OCI-M1 (cell line): ENCODE data around the gene ATP6V1G3.
"Not testable (repeated sequence)": the region's sequence is repeated elsewhere in the genome, so short reads cannot be mapped to it uniquely, and the experiment has no call there.

Experiments
- DNase-seq: peaks from one replicate; lab custom pipeline; 2025; lab: John Stamatoyannopoulos, UW

ATP6V1G3 gene

DNA sequence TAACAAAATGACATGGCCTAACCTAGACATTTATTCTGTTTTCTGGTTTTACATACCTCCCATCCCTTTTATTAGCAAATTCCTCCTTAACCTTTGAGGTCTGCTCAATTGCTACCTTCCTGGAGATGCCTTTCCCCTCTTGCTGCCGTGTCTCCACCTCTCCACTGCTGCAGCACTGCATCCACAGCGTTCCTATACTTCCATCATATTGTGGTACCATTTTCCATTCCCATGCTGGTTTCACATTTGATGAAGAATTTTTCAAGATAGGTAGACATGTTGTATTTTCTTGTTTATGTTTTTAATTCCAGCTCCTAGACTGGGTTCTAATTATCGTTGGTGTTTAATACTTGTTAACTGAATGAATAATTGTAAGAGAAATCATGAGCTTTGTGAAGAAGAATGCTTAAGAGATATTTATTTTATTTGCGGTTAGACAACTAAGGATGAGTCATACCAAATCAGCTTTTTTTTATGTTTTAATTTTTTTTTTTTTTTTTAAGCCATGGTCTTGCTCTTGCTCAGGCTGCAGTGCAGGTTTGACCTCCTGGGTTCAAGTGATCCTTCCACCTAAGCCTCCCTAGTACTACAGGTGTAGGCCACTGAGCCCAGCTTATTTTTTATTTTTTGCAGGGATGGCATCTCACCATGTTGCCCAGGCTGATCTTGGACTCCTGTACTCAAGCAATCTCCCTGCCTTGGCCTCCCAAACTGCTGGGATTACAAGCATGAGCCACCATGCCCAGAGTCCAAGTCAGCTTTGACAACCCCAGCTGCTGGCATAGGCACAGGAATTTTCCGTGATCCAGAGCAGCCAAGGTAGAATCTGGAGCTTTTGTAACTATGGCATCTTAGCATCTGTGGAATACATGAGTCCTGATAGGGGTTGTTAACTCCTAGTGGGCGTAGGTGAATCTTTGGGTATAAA lies 44.0 kb downstream of the ATP6V1G3 start:
- no peak for DNase-seq

DNA sequence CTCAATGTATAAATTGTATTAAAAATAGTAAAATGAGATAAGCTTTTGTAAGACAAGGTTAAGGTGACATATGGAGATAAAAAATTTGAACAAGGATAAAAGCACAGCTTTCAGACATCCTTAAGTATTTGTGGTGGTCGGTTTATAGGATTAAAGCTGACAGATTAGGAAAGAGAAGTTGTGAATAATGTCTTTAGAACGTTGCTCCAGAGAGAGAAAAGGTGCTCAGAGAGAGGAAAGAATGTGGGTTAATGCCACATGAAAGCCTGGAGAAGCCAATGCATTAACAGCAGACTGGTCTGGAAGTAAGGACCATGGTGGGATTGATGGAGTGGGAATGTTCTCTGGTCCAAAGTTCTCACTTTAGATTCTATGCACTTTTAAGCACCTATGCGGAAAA lies 44.8 kb downstream of the ATP6V1G3 start:
- DNase-seq: no peak

DNA sequence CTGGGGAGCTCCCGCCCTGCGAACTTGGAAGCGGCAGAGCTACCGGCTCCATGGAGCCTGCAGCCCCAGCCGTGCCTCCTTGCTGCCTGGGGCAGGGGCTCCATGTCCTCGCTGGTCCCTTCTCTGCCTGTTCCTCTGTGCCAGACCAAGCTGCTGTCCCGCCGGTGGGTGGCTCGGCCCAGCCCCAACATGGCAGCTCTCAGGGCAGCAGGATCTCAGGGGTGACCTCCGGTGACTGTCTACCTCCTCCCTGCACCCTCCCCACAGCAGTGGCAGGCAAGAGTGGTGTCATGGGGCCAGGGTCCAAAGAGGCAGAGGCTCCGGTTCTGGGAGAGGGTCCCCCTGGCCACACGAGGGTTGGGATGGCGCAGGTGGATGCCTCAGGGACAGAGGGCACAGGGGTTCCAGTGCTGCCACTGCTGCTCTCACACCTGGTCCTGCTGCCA lies 45.8 kb downstream of the ATP6V1G3 start:
- no peak for DNase-seq

DNA sequence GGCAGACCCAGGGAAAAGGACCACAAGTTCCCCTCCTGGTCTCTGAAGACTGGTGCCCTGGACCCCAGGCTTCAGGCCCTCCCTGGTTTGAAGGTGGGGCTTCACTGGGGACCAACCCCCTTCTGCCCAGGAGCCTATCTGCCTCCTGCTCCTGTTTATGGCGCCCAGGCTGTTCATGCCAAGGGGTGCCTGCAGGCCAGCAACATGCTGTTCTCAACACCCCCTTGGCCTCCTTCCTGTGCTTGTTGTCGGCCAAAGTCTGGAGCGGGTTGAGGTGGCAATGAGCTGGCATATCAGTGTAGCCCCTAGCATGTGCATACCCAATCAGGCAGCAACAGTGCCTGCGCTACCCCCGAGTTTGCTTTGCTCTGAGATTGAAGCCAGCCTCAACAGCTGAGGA lies 46.3 kb downstream of the ATP6V1G3 start:
- DNase-seq: no peak

DNA sequence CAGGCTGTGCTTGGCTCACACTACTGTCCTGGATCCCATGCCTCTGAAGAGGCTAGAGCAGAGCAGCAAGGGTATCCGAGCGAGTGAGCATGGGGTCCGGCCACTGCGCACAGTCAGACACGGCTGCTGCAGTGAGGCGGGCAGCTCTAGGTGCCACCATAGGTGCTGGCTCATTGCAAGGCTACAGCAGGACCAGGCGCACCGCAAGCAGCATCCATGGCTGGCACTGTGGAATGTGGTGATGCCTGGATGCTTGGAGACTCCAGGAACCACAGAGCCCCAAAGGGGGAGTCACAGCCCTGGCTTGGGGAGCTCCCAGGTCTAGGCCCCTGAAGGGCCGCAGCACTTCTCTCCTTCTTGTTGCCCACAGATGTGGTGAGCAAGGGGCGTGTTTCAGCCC lies 47.2 kb downstream of the ATP6V1G3 start:
- no peak for DNase-seq

DNA sequence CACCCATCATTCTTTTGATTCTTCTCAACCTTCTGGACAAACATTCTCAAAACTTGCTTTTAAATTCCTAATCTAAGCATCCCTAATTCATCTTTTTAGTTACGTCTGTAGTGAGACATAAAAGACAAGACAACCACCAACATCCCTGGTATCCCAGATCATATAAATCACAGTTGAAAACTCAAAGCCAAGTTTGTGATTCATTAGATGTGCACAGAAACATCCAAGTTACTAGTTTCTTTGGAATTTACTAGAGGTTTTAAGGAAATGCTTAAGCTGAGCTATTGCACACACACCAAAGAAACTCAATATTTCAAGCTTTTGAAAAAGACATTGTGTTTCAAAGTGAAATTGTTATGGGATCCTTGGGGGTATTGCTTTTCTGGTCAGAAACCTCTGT lies 47.6 kb downstream of the ATP6V1G3 start:
- DNase-seq: no peak

DNA sequence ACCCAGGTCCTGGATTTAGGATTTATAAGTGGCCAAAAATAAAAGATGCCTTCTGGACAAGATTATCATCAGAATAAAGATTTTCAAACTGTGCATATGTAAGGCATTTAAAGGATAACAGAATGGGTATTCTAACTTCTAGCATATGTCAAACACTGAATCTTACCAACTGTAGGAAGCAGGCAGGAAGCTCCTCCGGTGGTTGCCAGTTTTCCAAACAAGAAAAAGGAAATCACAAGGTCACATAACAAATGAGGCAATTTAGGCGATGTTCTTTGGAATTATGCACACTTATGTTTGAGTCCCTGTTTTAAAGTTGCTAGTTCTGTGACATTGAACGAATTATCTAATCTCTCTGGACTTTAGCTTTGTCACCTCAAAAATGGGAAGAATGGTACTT lies 48.9 kb downstream of the ATP6V1G3 start:
- no peak for DNase-seq

DNA sequence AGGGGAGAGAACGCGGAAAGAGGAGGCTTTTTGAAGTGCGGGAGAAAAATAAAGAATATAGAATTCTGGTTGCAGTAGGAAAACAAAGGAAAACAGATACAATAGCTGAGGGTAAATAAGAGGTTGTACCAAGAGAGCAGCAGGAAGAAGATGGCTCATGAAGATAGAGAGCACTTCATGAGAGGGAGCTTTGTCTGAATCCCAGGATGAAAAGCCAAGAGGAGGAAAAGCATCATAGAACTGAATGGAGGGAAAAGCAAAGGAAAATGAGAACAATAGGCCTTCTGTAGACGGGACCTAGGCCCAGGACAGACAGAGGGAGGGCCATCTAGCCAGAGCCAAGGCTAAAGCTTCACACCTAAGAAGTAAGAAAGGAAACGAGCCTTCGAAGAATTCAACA lies 49.5 kb downstream of the ATP6V1G3 start:
- no peak for DNase-seq

DNA sequence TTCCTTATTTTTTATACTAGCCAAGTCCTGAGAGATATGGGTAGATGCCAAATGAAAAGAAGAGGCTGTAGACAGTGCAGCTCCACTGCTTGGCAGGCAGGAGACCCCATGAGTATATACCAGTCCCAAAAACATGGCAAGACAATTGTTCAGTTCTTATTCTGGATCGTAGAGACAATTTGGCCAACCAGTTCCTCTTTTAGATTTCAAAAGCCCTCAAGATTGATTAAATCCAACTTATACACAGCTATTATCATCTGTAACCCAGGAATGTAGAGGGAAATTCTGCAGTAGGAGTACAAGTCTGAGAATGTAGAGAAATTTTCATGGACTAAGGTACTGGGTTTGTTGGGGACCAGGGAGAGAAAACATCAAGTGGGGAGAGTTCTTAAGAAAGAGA lies 50.3 kb downstream of the ATP6V1G3 start:
- DNase-seq: peak; percentile 23

DNA sequence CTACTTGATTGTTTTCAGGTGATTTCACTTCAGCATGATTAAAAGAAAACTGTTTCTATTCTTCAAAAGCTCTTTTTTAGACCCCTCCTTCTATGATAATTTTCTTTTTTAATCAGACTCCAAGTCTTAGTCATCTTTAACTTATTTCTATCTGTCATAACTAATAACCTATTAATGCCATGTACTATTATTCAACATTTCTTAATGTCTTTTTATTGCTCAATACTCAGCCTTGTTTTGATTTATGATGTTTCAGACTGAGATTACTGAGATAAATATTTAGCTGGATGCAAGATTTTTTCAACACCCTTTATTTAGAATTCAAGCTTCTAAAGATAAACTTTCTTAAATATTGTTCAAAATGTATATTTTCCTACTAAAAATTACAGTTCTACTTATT lies 53.6 kb downstream of the ATP6V1G3 start:
- no peak for DNase-seq

DNA sequence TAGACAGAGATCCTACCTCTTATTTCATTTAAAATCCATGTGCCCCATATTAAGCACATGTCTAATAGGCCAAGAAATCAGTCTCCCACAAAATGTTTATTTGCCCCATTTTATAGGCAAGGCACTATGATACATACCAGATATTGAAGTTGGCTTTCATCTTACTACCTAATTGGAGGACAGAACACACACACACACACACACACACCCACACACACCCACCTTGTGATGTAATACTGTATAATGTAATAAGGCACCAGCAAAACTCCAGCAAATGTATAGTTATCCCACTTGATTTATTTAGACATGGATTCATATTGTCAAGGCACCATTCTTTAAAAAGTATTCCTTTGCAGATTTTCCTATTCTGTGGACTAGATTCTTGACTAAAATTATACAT lies 56.8 kb downstream of the ATP6V1G3 start:
- DNase-seq: no peak

DNA sequence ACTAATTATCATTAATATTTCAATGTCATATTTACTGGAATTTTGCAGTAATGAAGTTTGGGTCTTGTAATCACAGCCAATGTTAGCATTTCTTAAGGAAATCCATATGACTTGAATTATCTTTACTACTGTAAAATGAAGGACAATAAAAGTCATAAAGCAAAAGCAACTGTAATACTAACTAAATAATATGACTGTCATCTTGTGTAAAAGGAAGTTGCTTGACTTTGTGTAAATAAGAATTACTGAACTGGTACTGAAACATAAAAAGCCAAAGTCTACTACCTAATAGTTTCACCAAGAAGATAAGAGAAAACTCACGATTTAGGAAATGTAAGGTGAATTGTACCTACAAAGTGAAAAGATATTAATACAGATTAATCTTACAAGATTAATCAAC lies 57.5 kb downstream of the ATP6V1G3 start:
- DNase-seq: no peak

DNA sequence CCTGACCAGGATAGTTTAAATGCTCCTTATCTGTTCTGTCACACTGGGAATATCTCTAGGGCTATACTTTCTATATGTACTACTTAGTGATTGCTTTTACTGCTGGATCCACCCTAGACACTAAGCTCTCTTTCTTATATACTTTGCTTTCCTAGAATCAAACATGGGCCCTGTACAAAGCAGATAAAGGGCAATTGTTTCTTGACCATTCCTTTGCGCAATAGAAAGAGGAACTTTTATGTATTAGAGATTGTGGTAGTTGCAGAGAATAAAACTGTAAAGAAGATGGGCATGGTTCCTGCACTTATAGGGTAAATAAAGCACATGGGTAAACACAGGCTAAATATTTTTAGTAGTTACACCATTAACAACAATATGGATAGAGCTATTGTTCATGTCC lies 58.8 kb downstream of the ATP6V1G3 start:
- peak; percentile 94 for DNase-seq

DNA sequence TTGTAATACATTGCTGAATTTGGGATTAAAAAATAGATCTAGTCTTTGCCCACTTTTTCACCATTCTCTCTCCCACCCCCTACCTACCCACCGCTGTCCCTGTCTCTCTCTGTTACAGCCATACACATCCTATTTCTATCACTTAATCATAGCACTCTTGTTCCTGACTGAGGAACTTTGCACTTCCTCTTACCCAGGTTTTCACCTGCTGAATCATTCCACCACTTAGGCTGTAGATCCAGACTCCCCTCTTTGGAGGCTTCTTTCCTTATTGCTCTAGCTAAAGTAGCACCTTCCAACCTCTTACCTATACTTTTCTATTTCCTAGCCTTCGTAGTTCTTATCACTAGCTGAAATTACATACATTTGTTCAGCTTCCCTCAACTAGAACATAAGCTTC lies 59.6 kb downstream of the ATP6V1G3 start:
- peak; percentile 45 for DNase-seq

DNA sequence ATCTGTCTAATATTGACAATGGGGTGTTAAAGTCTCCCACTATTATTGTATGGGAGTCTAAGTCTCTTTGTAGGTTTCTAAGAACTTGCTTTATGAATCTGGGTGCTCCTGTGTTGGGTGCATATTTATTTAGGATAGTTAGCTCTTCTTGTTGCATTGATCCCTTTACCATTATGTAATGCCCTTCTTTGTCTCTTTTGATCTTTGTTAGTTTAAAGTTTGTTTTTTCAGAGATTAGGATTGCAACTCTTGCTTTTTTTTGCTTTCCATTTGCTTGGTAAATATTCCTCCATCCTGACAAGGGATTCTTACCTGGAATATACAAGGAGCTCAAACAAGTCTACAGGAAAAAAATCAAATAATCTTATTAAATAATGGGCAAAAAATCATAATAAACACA lies 63.1 kb downstream of the ATP6V1G3 start:
- DNase-seq: not testable (repeated sequence)
